ENCODE measurements around the gene MTF1.

- no peak for TF ChIP-seq POLR2AphosphoS5 (IDR thresholded peaks at IDR 0.05; ENCODE audit: low read depth, low read length)
- TF ChIP-seq SPI1 (IDR thresholded peaks at IDR 0.05; ENCODE audit: low read depth, low read length) = no peak
- TF ChIP-seq TAF1 (IDR thresholded peaks at IDR 0.05; ENCODE audit: low read depth, low read length) = no peak
- no peak for TF ChIP-seq POLR2A (IDR thresholded peaks at IDR 0.05; ENCODE audit: low read depth, low read length)
Observed at GRCh38 chr1:37875833-37876232, 16.4 kb upstream of the MTF1 start.

Data from GM12891 (cell line).